HG02938 (cell line): ENCODE results near the gene ARHGEF10L.
"Not testable (repeated sequence)": the region's sequence is repeated elsewhere in the genome, so short reads cannot be mapped to it uniquely, and the experiment has no call there.

Source experiments
- ATAC-seq: cut with Tn5 transposase; IDR thresholded peaks from one replicate; pipeline ENCODE4 v1.9.1; 2021; ENCODE audit warnings: mild to moderate bottlenecking, moderate library complexity; ENCODE audit not compliant: unreplicated experiment

ARHGEF10L gene

GRCh38 chr1:17729248-17729647 lies 189.8 kb downstream of the ARHGEF10L start:
- no peak for ATAC-seq

- ATAC-seq = no peak
Observed at GRCh38 chr1:17729909-17730308, 190.4 kb downstream of the ARHGEF10L start.

- no peak for ATAC-seq
Observed at GRCh38 chr1:17731460-17731859, 192.0 kb downstream of the ARHGEF10L start.

GRCh38 chr1:17732475-17732874 lies 193.0 kb downstream of the ARHGEF10L start:
- no peak for ATAC-seq

GRCh38 chr1:17733661-17734060 lies 194.2 kb downstream of the ARHGEF10L start:
- no peak for ATAC-seq

- no peak for ATAC-seq
Observed at GRCh38 chr1:17734609-17735008, 195.1 kb downstream of the ARHGEF10L start.

GRCh38 chr1:17735348-17735747 lies 195.8 kb downstream of the ARHGEF10L start:
- ATAC-seq = no peak

- ATAC-seq = no peak
Observed at GRCh38 chr1:17735793-17736192, 196.3 kb downstream of the ARHGEF10L start.

- ATAC-seq = no peak
Observed at GRCh38 chr1:17736625-17737024, 197.1 kb downstream of the ARHGEF10L start.

- ATAC-seq = no peak
Observed at GRCh38 chr1:17739050-17739449, 199.6 kb downstream of the ARHGEF10L start.

GRCh38 chr1:17741052-17741451 lies 201.6 kb downstream of the ARHGEF10L start:
- ATAC-seq = no peak

- no peak for ATAC-seq
Observed at GRCh38 chr1:17742583-17742982, 203.1 kb downstream of the ARHGEF10L start.

GRCh38 chr1:17743008-17743647 lies 203.6 kb downstream of the ARHGEF10L start:
- no peak for ATAC-seq

GRCh38 chr1:17743925-17744324 lies 204.4 kb downstream of the ARHGEF10L start:
- ATAC-seq = no peak

GRCh38 chr1:17744666-17745478 lies 205.4 kb downstream of the ARHGEF10L start:
- ATAC-seq = no peak

- ATAC-seq = no peak
Observed at GRCh38 chr1:17745479-17745955, 206.0 kb downstream of the ARHGEF10L start.

GRCh38 chr1:17746281-17746680 lies 206.8 kb downstream of the ARHGEF10L start:
- ATAC-seq = not testable (repeated sequence)

GRCh38 chr1:17746920-17747319 lies 207.4 kb downstream of the ARHGEF10L start:
- no peak for ATAC-seq
